BLaER1 (cell line): ENCODE results near the gene PNKP.

Source experiments
- H3K27ac ChIP-seq: shearing (Covaris generic); formaldehyde crosslinking; 2 replicates; pipeline ENCODE4 v1.8.1; 2022
- H3K27me3 ChIP-seq: shearing (Covaris generic); formaldehyde crosslinking; 2 replicates; pipeline ENCODE4 v1.8.1; 2022
- H3K36me3 ChIP-seq: shearing (Covaris generic); formaldehyde crosslinking; 2 replicates; pipeline ENCODE4 v1.8.1; 2022
- H3K4me1 ChIP-seq: shearing (Covaris generic); formaldehyde crosslinking; 2 replicates; pipeline ENCODE4 v1.8.1; 2022
- H3K4me2 ChIP-seq: shearing (Covaris generic); formaldehyde crosslinking; 2 replicates; pipeline ENCODE4 v1.8.1; 2022
- H3K4me3 ChIP-seq: shearing (Covaris generic); formaldehyde crosslinking; 2 replicates; pipeline ENCODE4 v1.8.1; 2022
- H3K9ac ChIP-seq: shearing (Covaris generic); formaldehyde crosslinking; 2 replicates; pipeline ENCODE4 v1.8.1; 2022
- H3K9me3 ChIP-seq: shearing (Covaris generic); formaldehyde crosslinking; 2 replicates; pipeline ENCODE4 v1.8.1; 2022
- H4K20me1 ChIP-seq: shearing (Covaris generic); formaldehyde crosslinking; 2 replicates; pipeline ENCODE4 v1.8.1; 2022
- Cebpa-rat ChIP-seq: shearing (Covaris generic); IDR thresholded peaks from 2 replicates; pipeline ENCODE4 v1.8.1; 2022

Gene PNKP

GRCh38 chr19:49890349-49891311, 23.3 kb upstream of the PNKP start:
- Histone ChIP-seq H3K4me2 (peak overlapping the region; percentile 98), H3K27me3 (no peaks in the 10 kb centered on the region), H4K20me1 (no peaks in the 10 kb centered on the region), H3K27ac (peak overlapping the region; percentile 68), H3K36me3 (peaks cover 19% of the 10 kb centered on the region; the same call in 1 of the 2 replicates), H3K9me3 (no peaks in the 10 kb centered on the region), H3K9ac (peak overlapping the region; percentile 65; the same call in 1 of the 2 replicates), H3K4me3 (peak overlapping the region; percentile 64), H3K4me1 (peaks cover 61% of the 10 kb centered on the region)
- TF ChIP-seq Cebpa-rat: no peak

- Histone ChIP-seq H3K27me3 (no peaks in the 10 kb centered on the region), H3K27ac (peak overlapping the region; percentile 49; the same call in 1 of the 2 replicates), H3K9me3 (no peaks in the 10 kb centered on the region), H4K20me1 (no peaks in the 10 kb centered on the region), H3K4me3 (peak overlapping the region; percentile 64), H3K9ac (peak overlapping the region; percentile 65; the same call in 1 of the 2 replicates), H3K4me2 (peak overlapping the region; percentile 98), H3K36me3 (peaks cover 25% of the 10 kb centered on the region; the same call in 1 of the 2 replicates), H3K4me1 (peaks cover 61% of the 10 kb centered on the region)
- no peak for TF ChIP-seq Cebpa-rat
These were observed 22.4 kb upstream of the PNKP start for GRCh38 chr19:49889687-49890348.

- Histone ChIP-seq H3K27me3 (no peaks in the 10 kb centered on the region), H3K9me3 (no peaks in the 10 kb centered on the region), H3K4me3 (no peak overlapping the region), H3K4me2 (peak overlapping the region; percentile 98; the same call in 1 of the 2 replicates), H3K4me1 (peaks cover 65% of the 10 kb centered on the region), H3K27ac (no peak overlapping the region), H4K20me1 (no peaks in the 10 kb centered on the region), H3K36me3 (peaks cover 32% of the 10 kb centered on the region; the same call in 1 of the 2 replicates), H3K9ac (no peak overlapping the region)
- TF ChIP-seq Cebpa-rat: no peak
These were observed 21.8 kb upstream of the PNKP start for GRCh38 chr19:49889038-49889686.

- Histone ChIP-seq H3K4me3 (no peak overlapping the region), H3K4me1 (peaks cover 72% of the 10 kb centered on the region), H3K27ac (no peak overlapping the region), H3K9me3 (no peaks in the 10 kb centered on the region), H3K9ac (no peak overlapping the region), H4K20me1 (no peaks in the 10 kb centered on the region), H3K4me2 (no peak overlapping the region), H3K27me3 (no peaks in the 10 kb centered on the region), H3K36me3 (peaks cover 39% of the 10 kb centered on the region)
- no peak for TF ChIP-seq Cebpa-rat
These were observed 21.1 kb upstream of the PNKP start for GRCh38 chr19:49888510-49888824.

GRCh38 chr19:49887665-49888509, 20.5 kb upstream of the PNKP start:
- 0 out of 2 replicates have a peak overlapping the region, but pooled peaks have one; percentile 7 for H3K4me2 ChIP-seq
- H3K4me1 ChIP-seq: peaks cover 76% of the 10 kb centered on the region
- H3K9ac ChIP-seq: no peak overlapping the region
- peaks cover 45% of the 10 kb centered on the region for H3K36me3 ChIP-seq
- no peaks in the 10 kb centered on the region for H3K27me3 ChIP-seq
- no peak for TF ChIP-seq Cebpa-rat
- peaks cover 3% of the 10 kb centered on the region; the same call in 1 of the 2 replicates for H3K9me3 ChIP-seq
- no peaks in the 10 kb centered on the region for H4K20me1 ChIP-seq
- H3K4me3 ChIP-seq: no peak overlapping the region
- 0 out of 2 replicates have a peak overlapping the region, but pooled peaks have one; percentile 18 for H3K27ac ChIP-seq

GRCh38 chr19:49887037-49887664, 19.8 kb upstream of the PNKP start:
- Histone ChIP-seq H3K4me3 (no peak overlapping the region), H3K9me3 (peaks cover 6% of the 10 kb centered on the region; the same call in 1 of the 2 replicates), H3K27ac (0 out of 2 replicates have a peak overlapping the region, but pooled peaks have one; percentile 18), H3K36me3 (peaks cover 52% of the 10 kb centered on the region), H3K4me1 (peaks cover 76% of the 10 kb centered on the region), H3K4me2 (0 out of 2 replicates have a peak overlapping the region, but pooled peaks have one; percentile 7), H4K20me1 (no peaks in the 10 kb centered on the region), H3K9ac (no peak overlapping the region), H3K27me3 (no peaks in the 10 kb centered on the region)
- no peak for TF ChIP-seq Cebpa-rat

- Histone ChIP-seq H3K9ac (peak overlapping the region; percentile 72), H3K4me1 (peaks cover 73% of the 10 kb centered on the region), H3K27ac (peak overlapping the region; percentile 73), H4K20me1 (no peaks in the 10 kb centered on the region), H3K4me3 (peak overlapping the region; percentile 22; the same call in 1 of the 2 replicates), H3K36me3 (peaks cover 75% of the 10 kb centered on the region), H3K27me3 (no peaks in the 10 kb centered on the region), H3K9me3 (peaks cover 6% of the 10 kb centered on the region; the same call in 1 of the 2 replicates), H3K4me2 (peak overlapping the region; percentile 81)
- no peak for TF ChIP-seq Cebpa-rat
These were observed 17.4 kb upstream of the PNKP start for GRCh38 chr19:49884760-49885159.

GRCh38 chr19:49884109-49884508, 16.7 kb upstream of the PNKP start:
- peak overlapping the region; percentile 72 for H3K9ac ChIP-seq
- no peak for TF ChIP-seq Cebpa-rat
- H4K20me1 ChIP-seq: no peaks in the 10 kb centered on the region
- peak overlapping the region; percentile 73 for H3K27ac ChIP-seq
- no peaks in the 10 kb centered on the region for H3K27me3 ChIP-seq
- peak overlapping the region; percentile 22; the same call in 1 of the 2 replicates for H3K4me3 ChIP-seq
- H3K4me1 ChIP-seq: peaks cover 71% of the 10 kb centered on the region
- peak overlapping the region; percentile 81 for H3K4me2 ChIP-seq
- peaks cover 70% of the 10 kb centered on the region for H3K36me3 ChIP-seq
- H3K9me3 ChIP-seq: peaks cover 6% of the 10 kb centered on the region; the same call in 1 of the 2 replicates
